ENCODE measurements around the gene WIZ.
A peak's percentile ranks its signal among the peaks of the same experiment; 100 is the strongest.
"Not testable (repeated sequence)": the region's sequence is repeated elsewhere in the genome, so short reads cannot be mapped to it uniquely, and the experiment has no call there.

WIZ gene

GRCh38 chr19:15449620-15450527, at the start of gene WIZ:
Gene WIZ, minus strand, starts transcription at chr19:15449956. Its CDS starts 1,649 bp downstream, at chr19:15448307.
- Histone ChIP-seq H3K27me3 (ENCODE audit: control insufficient read depth in 1 of 2, insufficient read depth in 2 of 2, low read length in 2 of 2) (peaks cover 5 to 6% of the 10 kb centered on the region in 2 donors), H3K9me3 (ENCODE audit: control insufficient read depth in 1 of 2, low read length in 2 of 2) (no peaks in the 10 kb centered on the region), H3K27ac (ENCODE audit: low read depth, low read length) (peak within 1 kb of the TSS; percentile 66), H3K4me1 (ENCODE audit: control insufficient read depth in 1 of 2, insufficient read depth in 2 of 2, low read length in 2 of 2) (peaks cover 4 to 28% of the 10 kb centered on the region in 2 donors), H3K36me3 (ENCODE audit: control insufficient read depth in 1 of 2, insufficient read depth in 2 of 2, low read length in 2 of 2) (peaks cover 0 to 12% of the 10 kb centered on the region in 2 donors), H3K4me3 (ENCODE audit: low read depth in 1 of 2, low read length in 2 of 2) (peak within 1 kb of the TSS; percentile 61 to 63), H3K9ac (ENCODE audit: low read depth in 1 of 2, low read length in 2 of 2) (peak within 1 kb of the TSS; percentile 11 to 18)

- no peak overlapping the region for H3K27ac ChIP-seq (ENCODE audit: low read depth, low read length)
- no peaks in the 10 kb centered on the region for H3K27me3 ChIP-seq (ENCODE audit: control insufficient read depth in 1 of 2, insufficient read depth in 2 of 2, low read length in 2 of 2)
- no peak overlapping the region for H3K4me3 ChIP-seq (ENCODE audit: low read depth in 1 of 2, low read length in 2 of 2)
- H3K9me3 ChIP-seq (ENCODE audit: control insufficient read depth in 1 of 2, low read length in 2 of 2): no peaks in the 10 kb centered on the region
- H3K4me1 ChIP-seq (ENCODE audit: control insufficient read depth in 1 of 2, insufficient read depth in 2 of 2, low read length in 2 of 2): no peaks in the 10 kb centered on the region
- no peaks in the 10 kb centered on the region for H3K36me3 ChIP-seq (ENCODE audit: control insufficient read depth in 1 of 2, insufficient read depth in 2 of 2, low read length in 2 of 2)
- H3K9ac ChIP-seq (ENCODE audit: low read depth in 1 of 2, low read length in 2 of 2): no peak overlapping the region
Measured at GRCh38 chr19:15498910-15499309, 49.2 kb upstream of the WIZ start.

- no peaks in the 10 kb centered on the region for H3K9me3 ChIP-seq (ENCODE audit: control insufficient read depth in 1 of 2, low read length in 2 of 2)
- no peaks in the 10 kb centered on the region for H3K4me1 ChIP-seq (ENCODE audit: control insufficient read depth in 1 of 2, insufficient read depth in 2 of 2, low read length in 2 of 2)
- H3K36me3 ChIP-seq (ENCODE audit: control insufficient read depth in 1 of 2, insufficient read depth in 2 of 2, low read length in 2 of 2): no peaks in the 10 kb centered on the region
- H3K4me3 ChIP-seq (ENCODE audit: low read depth in 1 of 2, low read length in 2 of 2): no peak overlapping the region
- H3K9ac ChIP-seq (ENCODE audit: low read depth in 1 of 2, low read length in 2 of 2): no peak overlapping the region
- no peak overlapping the region for H3K27ac ChIP-seq (ENCODE audit: low read depth, low read length)
- no peaks in the 10 kb centered on the region for H3K27me3 ChIP-seq (ENCODE audit: control insufficient read depth in 1 of 2, insufficient read depth in 2 of 2, low read length in 2 of 2)
Measured at GRCh38 chr19:15498156-15498858, 48.6 kb upstream of the WIZ start.

GRCh38 chr19:15495151-15495550, 45.4 kb upstream of the WIZ start:
- Histone ChIP-seq H3K4me1 (ENCODE audit: control insufficient read depth in 1 of 2, insufficient read depth in 2 of 2, low read length in 2 of 2) (no peaks in the 10 kb centered on the region), H3K9ac (ENCODE audit: low read depth in 1 of 2, low read length in 2 of 2) (no peak overlapping the region), H3K9me3 (ENCODE audit: control insufficient read depth in 1 of 2, low read length in 2 of 2) (no peaks in the 10 kb centered on the region), H3K4me3 (ENCODE audit: low read depth in 1 of 2, low read length in 2 of 2) (no peak overlapping the region), H3K27ac (ENCODE audit: low read depth, low read length) (no peak overlapping the region), H3K36me3 (ENCODE audit: control insufficient read depth in 1 of 2, insufficient read depth in 2 of 2, low read length in 2 of 2) (no peaks in the 10 kb centered on the region), H3K27me3 (ENCODE audit: control insufficient read depth in 1 of 2, insufficient read depth in 2 of 2, low read length in 2 of 2) (no peaks in the 10 kb centered on the region)

GRCh38 chr19:15488489-15489226, 38.9 kb upstream of the WIZ start:
- Histone ChIP-seq H3K36me3 (ENCODE audit: control insufficient read depth in 1 of 2, insufficient read depth in 2 of 2, low read length in 2 of 2) (no peaks in the 10 kb centered on the region), H3K27me3 (ENCODE audit: control insufficient read depth in 1 of 2, insufficient read depth in 2 of 2, low read length in 2 of 2) (no peaks in the 10 kb centered on the region)

GRCh38 chr19:15487038-15487437, 37.3 kb upstream of the WIZ start:
- no peaks in the 10 kb centered on the region for H3K36me3 ChIP-seq (ENCODE audit: control insufficient read depth in 1 of 2, insufficient read depth in 2 of 2, low read length in 2 of 2)

More at GRCh38 chr19:15488489-15489226, 38.9 kb upstream of the WIZ start:
- H3K4me1 ChIP-seq (ENCODE audit: control insufficient read depth in 1 of 2, insufficient read depth in 2 of 2, low read length in 2 of 2): no peaks in the 10 kb centered on the region
- no peak overlapping the region for H3K4me3 ChIP-seq (ENCODE audit: low read depth in 1 of 2, low read length in 2 of 2)
- H3K9me3 ChIP-seq (ENCODE audit: control insufficient read depth in 1 of 2, low read length in 2 of 2): no peaks in the 10 kb centered on the region
- H3K9ac ChIP-seq (ENCODE audit: low read depth in 1 of 2, low read length in 2 of 2): no peak overlapping the region
- H3K27ac ChIP-seq (ENCODE audit: low read depth, low read length): no peak overlapping the region

GRCh38 chr19:15485768-15486167, 36.0 kb upstream of the WIZ start:
- not testable (repeated sequence) for H3K9me3 ChIP-seq (ENCODE audit: control insufficient read depth in 1 of 2, low read length in 2 of 2); H3K27me3 ChIP-seq (ENCODE audit: control insufficient read depth in 1 of 2, insufficient read depth in 2 of 2, low read length in 2 of 2); H3K4me3 ChIP-seq (ENCODE audit: low read depth in 1 of 2, low read length in 2 of 2); H3K27ac ChIP-seq (ENCODE audit: low read depth, low read length); H3K9ac ChIP-seq (ENCODE audit: low read depth in 1 of 2, low read length in 2 of 2); H3K36me3 ChIP-seq (ENCODE audit: control insufficient read depth in 1 of 2, insufficient read depth in 2 of 2, low read length in 2 of 2); H3K4me1 ChIP-seq (ENCODE audit: control insufficient read depth in 1 of 2, insufficient read depth in 2 of 2, low read length in 2 of 2)

More at GRCh38 chr19:15487038-15487437, 37.3 kb upstream of the WIZ start:
- Histone ChIP-seq H3K9ac (ENCODE audit: low read depth in 1 of 2, low read length in 2 of 2) (no peak overlapping the region), H3K4me1 (ENCODE audit: control insufficient read depth in 1 of 2, insufficient read depth in 2 of 2, low read length in 2 of 2) (no peaks in the 10 kb centered on the region), H3K27ac (ENCODE audit: low read depth, low read length) (no peak overlapping the region), H3K4me3 (ENCODE audit: low read depth in 1 of 2, low read length in 2 of 2) (no peak overlapping the region), H3K9me3 (ENCODE audit: control insufficient read depth in 1 of 2, low read length in 2 of 2) (no peaks in the 10 kb centered on the region), H3K27me3 (ENCODE audit: control insufficient read depth in 1 of 2, insufficient read depth in 2 of 2, low read length in 2 of 2) (no peaks in the 10 kb centered on the region)

- not testable (repeated sequence) for H3K9me3 ChIP-seq (ENCODE audit: control insufficient read depth in 1 of 2, low read length in 2 of 2); H3K9ac ChIP-seq (ENCODE audit: low read depth in 1 of 2, low read length in 2 of 2); H3K27me3 ChIP-seq (ENCODE audit: control insufficient read depth in 1 of 2, insufficient read depth in 2 of 2, low read length in 2 of 2); H3K4me3 ChIP-seq (ENCODE audit: low read depth in 1 of 2, low read length in 2 of 2); H3K36me3 ChIP-seq (ENCODE audit: control insufficient read depth in 1 of 2, insufficient read depth in 2 of 2, low read length in 2 of 2); H3K27ac ChIP-seq (ENCODE audit: low read depth, low read length); H3K4me1 ChIP-seq (ENCODE audit: control insufficient read depth in 1 of 2, insufficient read depth in 2 of 2, low read length in 2 of 2)
Measured at GRCh38 chr19:15480996-15481395, 31.2 kb upstream of the WIZ start.

- Histone ChIP-seq H3K4me1 (ENCODE audit: control insufficient read depth in 1 of 2, insufficient read depth in 2 of 2, low read length in 2 of 2) (no peaks in the 10 kb centered on the region), H3K27ac (ENCODE audit: low read depth, low read length) (no peak within 1 kb of the TSS), H3K9me3 (ENCODE audit: control insufficient read depth in 1 of 2, low read length in 2 of 2) (no peaks in the 10 kb centered on the region), H3K27me3 (ENCODE audit: control insufficient read depth in 1 of 2, insufficient read depth in 2 of 2, low read length in 2 of 2) (no peaks in the 10 kb centered on the region), H3K36me3 (ENCODE audit: control insufficient read depth in 1 of 2, insufficient read depth in 2 of 2, low read length in 2 of 2) (no peaks in the 10 kb centered on the region), H3K9ac (ENCODE audit: low read depth in 1 of 2, low read length in 2 of 2) (no peak within 1 kb of the TSS), H3K4me3 (ENCODE audit: low read depth in 1 of 2, low read length in 2 of 2) (no peak within 1 kb of the TSS)
Measured at GRCh38 chr19:15479391-15480345, 29.9 kb upstream of the WIZ start, which contains the start of gene PGLYRP2. Gene PGLYRP2, minus strand, starts transcription at chr19:15479501. Its CDS starts 130 bp downstream, at chr19:15479371.
